ENCODE data around the gene PCSK6. TPM values are rescaled to one million over a fixed set of nuclear protein-coding genes. Genes with fewer than 3 reads are reported as not detected.

The PCSK6 gene
- total and polyA plus RNA-seq, 2 of the 8 experiments (the other 6 are each of a cell fraction or from before 2014, with no cell fraction given), result 1.9 to 4.0 TPM

DNA sequence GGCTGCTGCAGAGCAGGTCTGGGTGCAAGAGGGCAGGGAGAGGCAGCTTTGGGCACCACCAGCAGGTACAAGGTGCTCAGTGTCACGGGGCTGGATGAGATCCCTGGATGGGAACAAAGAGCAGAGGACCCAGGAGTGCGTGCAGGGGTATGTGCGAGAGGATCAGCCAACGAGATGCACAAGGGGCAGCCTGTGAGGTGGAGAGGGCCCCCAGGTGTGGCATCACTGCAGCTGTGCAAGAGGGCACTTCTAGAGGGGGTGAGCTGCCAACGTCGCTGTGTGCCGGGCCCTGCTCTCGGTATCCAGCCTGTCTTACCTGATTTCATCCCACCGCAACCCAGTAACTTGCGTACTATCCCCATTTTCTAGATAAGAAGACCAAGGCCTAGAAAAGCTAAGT lies 127.1 kb downstream of the PCSK6 start:
- CTCF ChIA-PET (ENCODE audit: partially characterized antibody), result interaction anchor here (0.6 to 1.1 kb wide), 3 partner anchors 30 to 141 kb away, joined by 3 read pairs; no protein-coding TSS in a partner anchor

More for the DNA sequence above, 127.1 kb downstream of the PCSK6 start:
- Histone ChIP-seq H2AFZ (ENCODE audit: low read length) (no peak overlapping the region), H4K5ac (ENCODE audit: insufficient read length, low read depth, low read length) (no peak overlapping the region), H4K20me1 (replicated peaks in 1 of 2; ENCODE audit: control insufficient read depth in 1 of 2, insufficient read depth in 2 of 2, low read length in 2 of 2) (peaks cover 0 to 4% of the 10 kb centered on the region in 2 experiments), H3K4me3 (ENCODE audit: extremely low read depth in 1 of 4, insufficient read depth in 2 of 4, low read depth in 3 of 4, low read length in 4 of 4) (no peak overlapping the region), H3K18ac (ENCODE audit: extremely low read depth, low read length) (no peak overlapping the region; the same call in 1 of the 2 replicates), H3K23ac (ENCODE audit: insufficient read length) (no peak overlapping the region), H4K8ac (ENCODE audit: extremely low read depth, insufficient read depth, low read length) (no peak overlapping the region), H3K27me3 (replicated peaks in 1 of 4; ENCODE audit: control insufficient read depth in 3 of 4, extremely low read depth in 1 of 4, insufficient read depth in 3 of 4, low read length in 3 of 4) (no peaks in the 10 kb centered on the region; a peak in 1 of 7 replicates), H3K9me3 (ENCODE audit: insufficient read depth in 2 of 2, low read depth in 1 of 2, low read length in 1 of 2) (no peaks in the 10 kb centered on the region), H3K23me2 (ENCODE audit: low read depth, low read length) (no peaks in the 10 kb centered on the region), H2AK5ac (ENCODE audit: low read depth, low read length) (no peak overlapping the region), H4K91ac (replicated peaks; ENCODE audit: insufficient read length, low read length) (no peak overlapping the region), H3K14ac (ENCODE audit: insufficient read length) (no peak overlapping the region), H3K79me2 (ENCODE audit: control insufficient read depth in 1 of 2, insufficient read depth in 2 of 2, low read length in 2 of 2) (no peaks in the 10 kb centered on the region), H3K9ac (replicated peaks in 1 of 4; ENCODE audit: extremely low read depth in 1 of 4, low read depth in 3 of 4, low read length in 3 of 4) (no peak overlapping the region), H2BK15ac (ENCODE audit: low read length) (no peak overlapping the region), H3K56ac (replicated peaks; ENCODE audit: insufficient read length, low read depth, low read length) (no peak overlapping the region), H3K4me2 (ENCODE audit: insufficient read depth in 1 of 2, low read depth in 2 of 2, low read length in 2 of 2) (no peak overlapping the region), H3K4me1 (replicated peaks in 1 of 4; ENCODE audit: control insufficient read depth in 3 of 4, insufficient read depth in 4 of 4, low read length in 3 of 4) (peaks cover 0 to 6% (median 3%) of the 10 kb centered on the region in 4 experiments; a peak in 4 of 7 replicates), H3K27ac (ENCODE audit: low read depth, low read length) (no peak overlapping the region), H2BK12ac (ENCODE audit: low read depth, low read length) (no peak overlapping the region), H2BK5ac (ENCODE audit: low read depth, low read length) (no peak overlapping the region), H2BK120ac (replicated peaks; ENCODE audit: low read depth, low read length) (no peak overlapping the region), H3K4ac (replicated peaks; ENCODE audit: insufficient read length, low read depth, low read length) (no peak overlapping the region), H3K36me3 (ENCODE audit: control insufficient read depth in 2 of 4, insufficient read depth in 4 of 4, low read length in 3 of 4) (no peaks in the 10 kb centered on the region), H3K79me1 (ENCODE audit: low read depth, low read length) (no peaks in the 10 kb centered on the region), H2BK20ac (ENCODE audit: low read length) (no peak overlapping the region)
- 94% methylated on average over 10 of the region's 10 CpGs; no CpG with 5 or more reads in 1 of the 2 experiments for WGBS, 2 experiments (ENCODE audit: extremely low coverage in 1 of 2, insufficient coverage in 1 of 2, insufficient read length in 1 of 2, insufficient replicate concordance in 2 of 2, low coverage in 1 of 2, low lambda C conversion rate in 2 of 2, missing lambda C conversion rate in 1 of 2)
- TF ChIP-seq MAFK (IDR thresholded peaks at IDR 0.05; ENCODE audit: low read depth, low read length) (no peak), CEBPB (IDR thresholded peaks at IDR 0.05; ENCODE audit: low read depth, low read length) (no peak), KDM5A (IDR thresholded peaks at IDR 0.05; ENCODE audit: low read length) (no peak), CBX5 (IDR thresholded peaks at IDR 0.05; ENCODE audit: low read depth, low read length) (no peak), CBX8 (IDR thresholded peaks at IDR 0.05; ENCODE audit: borderline replicate concordance, low read depth, low read length) (no peak), E2F6 (IDR thresholded peaks at IDR 0.05) (no peak), SIN3A (conservative IDR thresholded peaks at IDR 0.05 in 1 of 2, IDR thresholded peaks at IDR 0.05 in 1 of 2; ENCODE audit: low read depth in 1 of 2, low read length in 2 of 2) (no peak), BCL11A (IDR thresholded peaks at IDR 0.05; ENCODE audit: low read depth in 2 of 2, low read length in 2 of 2) (no peak), POLR2AphosphoS5 (IDR thresholded peaks at IDR 0.05; ENCODE audit: low read depth, low read length) (no peak)
- TF ChIP-seq, protein P1, sequence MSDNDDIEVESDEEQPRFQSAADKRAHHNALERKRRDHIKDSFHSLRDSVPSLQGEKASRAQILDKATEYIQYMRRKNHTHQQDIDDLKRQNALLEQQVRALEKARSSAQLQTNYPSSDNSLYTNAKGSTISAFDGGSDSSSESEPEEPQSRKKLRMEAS (IDR thresholded peaks at IDR 0.05), result no peak
- POLR2A ChIA-PET (ENCODE audit: partially characterized antibody), result no interaction called here
- peak in 1 of 2 experiments; percentile 31 for DNase-seq (ENCODE audit: low read depth in 1 of 2, low spot score in 2 of 2)
- no peak for FAIRE-seq

Measured in H1 (cell line).